PC-9 (cell line): ENCODE measurements around the gene ERMAP. TPM values are rescaled to one million over a fixed set of nuclear protein-coding genes. Genes with fewer than 3 reads are reported as not detected.

ENCODE experiments used
- BruUV-seq: library from RNA; stranded (reverse); fragments of 400-500 nt; replicated peaks from 2 replicates; lab custom pipeline; 2021; lab: Mats Ljungman, UMichigan
- CTCF ChIA-PET: fragments of 300-600 bp; sonication (Branson Sonifier 250); formaldehyde crosslinking; loops from one replicate; lab custom pipeline; 2022; ENCODE audit warnings: antibody characterized with exemption; lab: Charles Lee
- POLR2A ChIA-PET: fragments of 300-600 bp; sonication (Branson Sonifier 250); formaldehyde crosslinking; loops from one replicate; lab custom pipeline; 2022; ENCODE audit warnings: antibody characterized with exemption; ENCODE audit not compliant: unreplicated experiment; lab: Charles Lee
- DNase-seq, 2 experiments: peaks; one replicate each; pipeline versions ENCODE4 v3.0.0 to v3.0.0-alpha.2; 2015 to 2022; ENCODE audit warnings: mixed read lengths in 1 of 2
- H2AFZ ChIP-seq: fragments of 200-600 bp; sonication (generic); 2 replicates; pipeline ENCODE4 v1.8.1; 2017; ENCODE audit warnings: antibody characterized with exemption
- H3F3A ChIP-seq: fragments of 200-600 bp; sonication (generic); 2 replicates; pipeline ENCODE4 v1.8.1; 2017; ENCODE audit warnings: antibody characterized with exemption, mild to moderate bottlenecking, low read depth; ENCODE audit not compliant: insufficient read depth
- H3K27ac ChIP-seq: fragments of 200-600 bp; sonication (generic); 2 replicates; pipeline ENCODE4 v1.6.1; 2016; ENCODE audit warnings: mixed run types
- H3K27me3 ChIP-seq: fragments of 200-600 bp; sonication (generic); 2 replicates; pipeline ENCODE4 v1.6.1; 2016; ENCODE audit warnings: low read depth, mixed run types; ENCODE audit not compliant: insufficient read depth
- H3K36me3 ChIP-seq: fragments of 200-600 bp; sonication (generic); 2 replicates; pipeline ENCODE4 v1.6.1; 2016; ENCODE audit warnings: low read depth, mixed run types
- H3K4me1 ChIP-seq: fragments of 200-600 bp; sonication (generic); replicated peaks from 2 replicates; pipeline ENCODE4 v1.6.1; 2016; ENCODE audit warnings: mixed run types; ENCODE audit not compliant: insufficient read depth
- H3K4me2 ChIP-seq: fragments of 200-600 bp; sonication (generic); 2 replicates; pipeline ENCODE4 v1.6.1; 2017; ENCODE audit warnings: mixed run types
- H3K4me3 ChIP-seq: fragments of 200-600 bp; sonication (generic); 2 replicates; pipeline ENCODE4 v1.6.1; 2016; ENCODE audit warnings: mixed run types
- H3K79me2 ChIP-seq: fragments of 200-600 bp; sonication (generic); 2 replicates; pipeline ENCODE4 v1.6.1; 2017; ENCODE audit warnings: low read depth, mixed run types
- H3K9me2 ChIP-seq: fragments of 200-600 bp; sonication (generic); 2 replicates; pipeline ENCODE4 v1.8.1; 2017; ENCODE audit warnings: mild to moderate bottlenecking; ENCODE audit not compliant: insufficient read depth
- H3K9me3 ChIP-seq: fragments of 200-600 bp; sonication (generic); 2 replicates; pipeline ENCODE4 v1.8.1; 2016; ENCODE audit warnings: low read depth; ENCODE audit not compliant: insufficient read depth
- H4K20me1 ChIP-seq: fragments of 200-600 bp; sonication (generic); 2 replicates; pipeline ENCODE4 v1.8.1; 2017; ENCODE audit not compliant: insufficient read depth
- EZH2 ChIP-seq: fragments of 200-600 bp; sonication (generic); IDR thresholded peaks from 2 replicates; pipeline ENCODE4 v1.8.0; 2017; ENCODE audit warnings: antibody characterized with exemption, low read depth
- intact Hi-C: fragments of 100-400 bp; cut with micrococcal nuclease; formaldehyde crosslinking; loops from one replicate; pipeline ENCODE4 v1.10.0; 2022; ENCODE audit not compliant: unreplicated experiment
- total RNA-seq: library from RNA; stranded (reverse); gene quantifications from 2 replicates; pipeline ENCODE4 v1.2.3, GENCODE V29; 2021
- TF ChIP-seq, protein P1 (sequence below): fragments of 200-600 bp; sonication (generic); conservative IDR thresholded peaks from 2 replicates; pipeline ENCODE4 v1.6.1; 2017; ENCODE audit warnings: mixed run types, antibody characterized with exemption, mild to moderate bottlenecking, moderate library complexity

The ERMAP gene
- total RNA-seq, 1 experiment from 2014 or later: 20.8 TPM

DNA sequence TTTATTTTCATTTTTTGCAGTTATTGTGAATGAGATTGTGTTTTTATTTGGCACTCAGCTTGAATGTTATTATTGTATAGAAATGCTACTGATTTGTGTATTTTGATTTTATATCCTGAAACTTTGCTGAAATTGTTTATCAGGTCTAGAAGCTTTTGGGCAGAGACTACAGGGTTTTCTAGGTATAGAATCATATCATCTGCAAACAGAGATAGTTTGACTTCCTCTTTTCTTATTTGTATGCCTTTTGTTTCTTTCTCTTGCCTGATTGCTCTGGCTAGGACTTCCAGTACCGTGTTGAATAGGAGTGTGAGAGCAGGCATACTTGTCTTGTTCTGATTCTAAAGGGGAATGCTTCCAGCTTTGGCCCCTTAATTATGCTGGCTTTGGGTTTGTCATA is 56.7 kb downstream of the ERMAP start:
- TF ChIP-seq, protein P1, sequence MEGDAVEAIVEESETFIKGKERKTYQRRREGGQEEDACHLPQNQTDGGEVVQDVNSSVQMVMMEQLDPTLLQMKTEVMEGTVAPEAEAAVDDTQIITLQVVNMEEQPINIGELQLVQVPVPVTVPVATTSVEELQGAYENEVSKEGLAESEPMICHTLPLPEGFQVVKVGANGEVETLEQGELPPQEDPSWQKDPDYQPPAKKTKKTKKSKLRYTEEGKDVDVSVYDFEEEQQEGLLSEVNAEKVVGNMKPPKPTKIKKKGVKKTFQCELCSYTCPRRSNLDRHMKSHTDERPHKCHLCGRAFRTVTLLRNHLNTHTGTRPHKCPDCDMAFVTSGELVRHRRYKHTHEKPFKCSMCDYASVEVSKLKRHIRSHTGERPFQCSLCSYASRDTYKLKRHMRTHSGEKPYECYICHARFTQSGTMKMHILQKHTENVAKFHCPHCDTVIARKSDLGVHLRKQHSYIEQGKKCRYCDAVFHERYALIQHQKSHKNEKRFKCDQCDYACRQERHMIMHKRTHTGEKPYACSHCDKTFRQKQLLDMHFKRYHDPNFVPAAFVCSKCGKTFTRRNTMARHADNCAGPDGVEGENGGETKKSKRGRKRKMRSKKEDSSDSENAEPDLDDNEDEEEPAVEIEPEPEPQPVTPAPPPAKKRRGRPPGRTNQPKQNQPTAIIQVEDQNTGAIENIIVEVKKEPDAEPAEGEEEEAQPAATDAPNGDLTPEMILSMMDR: no peak
- TF ChIP-seq EZH2: no peak
- Histone ChIP-seq H3F3A (no peaks in the 10 kb centered on the region), H3K36me3 (no peaks in the 10 kb centered on the region), H3K4me1 (no peaks in the 10 kb centered on the region), H3K4me2 (no peak overlapping the region), H4K20me1 (no peaks in the 10 kb centered on the region), H3K79me2 (no peaks in the 10 kb centered on the region), H2AFZ (no peak overlapping the region), H3K27me3 (no peaks in the 10 kb centered on the region), H3K27ac (no peak overlapping the region), H3K9me2 (no peaks in the 10 kb centered on the region), H3K9me3 (no peaks in the 10 kb centered on the region), H3K4me3 (no peak overlapping the region)
- CTCF ChIA-PET: no interaction called here
- intact Hi-C loops: no loop called here
- POLR2A ChIA-PET: no interaction called here
- no peak for DNase-seq
- no TSS peak for BruUV-seq

DNA sequence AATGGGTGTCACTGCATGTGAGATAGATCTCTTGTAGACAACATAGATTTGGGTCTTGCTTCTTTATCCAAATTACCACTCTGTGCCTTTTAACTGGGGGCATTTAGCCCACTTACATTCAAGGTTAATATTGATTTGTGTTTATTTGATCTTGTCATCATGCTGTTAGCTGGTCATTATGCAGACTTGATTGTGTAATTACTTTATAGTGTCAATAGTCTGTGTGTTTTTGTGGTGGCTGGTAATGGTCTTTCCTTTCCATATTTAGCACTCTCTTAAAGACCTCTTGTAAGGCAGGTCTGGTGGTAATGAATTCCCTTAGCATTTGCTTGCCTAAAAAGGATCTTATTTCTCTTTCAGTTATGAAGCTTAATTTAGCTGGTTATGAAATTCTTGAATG is 59.1 kb downstream of the ERMAP start:
- H3K27ac ChIP-seq: no peak overlapping the region
- ChIA-PET POLR2A (no interaction called here), CTCF (no interaction called here)
- H4K20me1 ChIP-seq: no peaks in the 10 kb centered on the region
- DNase-seq: no peak
- no peaks in the 10 kb centered on the region for H3K9me3 ChIP-seq
- H3F3A ChIP-seq: no peaks in the 10 kb centered on the region
- no TSS peak for BruUV-seq
- intact Hi-C loops: no loop called here
- H3K4me3 ChIP-seq: no peak overlapping the region
- H3K4me2 ChIP-seq: no peak overlapping the region
- H3K9me2 ChIP-seq: no peaks in the 10 kb centered on the region
- no peaks in the 10 kb centered on the region for H3K4me1 ChIP-seq
- no peak for TF ChIP-seq EZH2
- H3K27me3 ChIP-seq: no peaks in the 10 kb centered on the region
- H2AFZ ChIP-seq: no peak overlapping the region
- H3K36me3 ChIP-seq: no peaks in the 10 kb centered on the region
- no peaks in the 10 kb centered on the region for H3K79me2 ChIP-seq

DNA sequence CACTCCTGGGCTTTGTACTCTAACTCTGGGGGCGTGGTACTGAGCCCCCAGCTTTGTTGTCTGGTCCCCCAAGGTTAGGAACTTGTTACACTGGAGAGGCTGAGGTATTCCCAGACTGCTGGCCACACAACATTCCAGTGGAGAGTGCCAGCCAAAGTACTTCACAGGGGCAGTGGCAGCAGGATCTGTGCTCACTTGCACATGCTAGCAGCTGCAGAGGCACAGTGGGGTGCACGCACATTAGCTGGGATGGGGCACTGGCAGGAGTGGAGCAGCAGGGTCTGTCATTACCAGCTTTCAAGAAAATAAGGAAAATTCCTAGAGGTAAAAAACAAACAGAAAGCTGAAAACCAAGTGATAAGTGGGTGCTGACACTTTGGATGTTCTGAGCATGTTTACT is 60.5 kb downstream of the ERMAP start:
- Histone ChIP-seq H4K20me1 (no peaks in the 10 kb centered on the region), H3K27me3 (no peaks in the 10 kb centered on the region), H3K9me3 (no peaks in the 10 kb centered on the region), H3F3A (no peaks in the 10 kb centered on the region), H3K79me2 (no peaks in the 10 kb centered on the region), H3K36me3 (no peaks in the 10 kb centered on the region), H3K4me2 (no peak overlapping the region), H3K4me1 (no peaks in the 10 kb centered on the region), H3K9me2 (no peaks in the 10 kb centered on the region), H2AFZ (no peak overlapping the region), H3K4me3 (no peak overlapping the region), H3K27ac (no peak overlapping the region)
- TF ChIP-seq, protein P1: no peak
- TF ChIP-seq EZH2: no peak
- DNase-seq: no peak
- POLR2A ChIA-PET: no interaction called here
- CTCF ChIA-PET: no interaction called here
- no TSS peak for BruUV-seq
- intact Hi-C loops: no loop called here

DNA sequence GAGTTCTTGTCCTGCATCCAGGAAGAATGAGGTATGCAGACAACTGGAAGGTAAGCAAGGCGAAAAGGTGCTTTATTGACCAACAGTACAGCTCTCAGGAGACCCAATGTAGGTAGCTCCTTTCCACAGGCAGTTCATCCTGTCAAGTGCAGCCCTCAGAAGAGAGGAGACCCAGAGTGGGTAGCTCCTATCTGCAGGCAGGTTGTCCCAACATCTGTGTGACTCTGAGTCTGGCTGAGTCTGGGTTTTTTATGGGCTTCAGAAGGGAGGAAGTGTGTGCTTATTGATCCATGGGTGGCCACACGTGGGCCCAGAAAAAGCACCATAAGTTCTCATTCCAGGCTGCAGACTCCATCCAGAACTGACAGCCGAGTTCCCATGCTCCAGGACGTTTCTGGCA is 63.5 kb downstream of the ERMAP start:
- Histone ChIP-seq H4K20me1 (no peaks in the 10 kb centered on the region), H3K9me3 (no peaks in the 10 kb centered on the region), H2AFZ (no peak overlapping the region), H3K4me2 (no peak overlapping the region), H3F3A (no peaks in the 10 kb centered on the region), H3K36me3 (no peaks in the 10 kb centered on the region), H3K9me2 (no peaks in the 10 kb centered on the region), H3K27me3 (no peaks in the 10 kb centered on the region), H3K27ac (no peak overlapping the region), H3K4me1 (no peaks in the 10 kb centered on the region), H3K79me2 (no peaks in the 10 kb centered on the region), H3K4me3 (no peak overlapping the region)
- no peak for DNase-seq
- intact Hi-C loops: no loop called here
- ChIA-PET POLR2A (no interaction called here), CTCF (no interaction called here)
- TF ChIP-seq, protein P1: no peak
- no peak for TF ChIP-seq EZH2
- no TSS peak for BruUV-seq
